HG03571 (cell line): ENCODE data around the gene PCNT.
"Not testable (repeated sequence)": the region's sequence is repeated elsewhere in the genome, so short reads cannot be mapped to it uniquely, and the experiment has no call there.

Source experiments
- ATAC-seq: cut with Tn5 transposase; IDR thresholded peaks from one replicate; pipeline ENCODE4 v1.9.1; 2021; ENCODE audit not compliant: unreplicated experiment

The PCNT gene

GRCh38 chr21:46356494-46357334 is 32.8 kb downstream of the PCNT start:
- ATAC-seq = no peak

GRCh38 chr21:46357335-46357604 is 33.3 kb downstream of the PCNT start:
- ATAC-seq = no peak

- ATAC-seq = no peak
Observed at GRCh38 chr21:46357684-46358425, 33.9 kb downstream of the PCNT start.

- ATAC-seq = no peak
Observed at GRCh38 chr21:46361176-46361575, 37.2 kb downstream of the PCNT start.

GRCh38 chr21:46361935-46362334 is 38.0 kb downstream of the PCNT start:
- no peak for ATAC-seq

- ATAC-seq = no peak
Observed at GRCh38 chr21:46362946-46363345, 39.0 kb downstream of the PCNT start.

GRCh38 chr21:46363698-46364097 is 39.7 kb downstream of the PCNT start:
- no peak for ATAC-seq

GRCh38 chr21:46366091-46366490 is 42.1 kb downstream of the PCNT start:
- no peak for ATAC-seq

GRCh38 chr21:46366561-46366960 is 42.6 kb downstream of the PCNT start:
- ATAC-seq = no peak

- ATAC-seq = no peak
Observed at GRCh38 chr21:46366966-46367365, 43.0 kb downstream of the PCNT start.

- peak; percentile 60 for ATAC-seq
Observed at GRCh38 chr21:46368533-46369285, 44.8 kb downstream of the PCNT start.

GRCh38 chr21:46369520-46370235 is 45.7 kb downstream of the PCNT start:
- no peak for ATAC-seq

- ATAC-seq = no peak
Observed at GRCh38 chr21:46371204-46372013, 47.5 kb downstream of the PCNT start.

- ATAC-seq = no peak
Observed at GRCh38 chr21:46372014-46372485, 48.1 kb downstream of the PCNT start.

- not testable (repeated sequence) for ATAC-seq
Observed at GRCh38 chr21:46372947-46373346, 49.0 kb downstream of the PCNT start.

GRCh38 chr21:46374761-46375389 is 50.9 kb downstream of the PCNT start:
- ATAC-seq = no peak

GRCh38 chr21:46375560-46376230 is 51.7 kb downstream of the PCNT start:
- ATAC-seq = no peak

GRCh38 chr21:46376231-46376628 is 52.3 kb downstream of the PCNT start:
- ATAC-seq = no peak

GRCh38 chr21:46376856-46377453 is 53.0 kb downstream of the PCNT start:
- ATAC-seq = no peak
